GM19043 (cell line): ENCODE data around the gene CTNNBL1.

Source experiments
- ATAC-seq: cut with Tn5 transposase; IDR thresholded peaks from one replicate; pipeline ENCODE4 v1.9.1; 2021; ENCODE audit warnings: low read depth; ENCODE audit not compliant: unreplicated experiment

CTNNBL1 gene

DNA sequence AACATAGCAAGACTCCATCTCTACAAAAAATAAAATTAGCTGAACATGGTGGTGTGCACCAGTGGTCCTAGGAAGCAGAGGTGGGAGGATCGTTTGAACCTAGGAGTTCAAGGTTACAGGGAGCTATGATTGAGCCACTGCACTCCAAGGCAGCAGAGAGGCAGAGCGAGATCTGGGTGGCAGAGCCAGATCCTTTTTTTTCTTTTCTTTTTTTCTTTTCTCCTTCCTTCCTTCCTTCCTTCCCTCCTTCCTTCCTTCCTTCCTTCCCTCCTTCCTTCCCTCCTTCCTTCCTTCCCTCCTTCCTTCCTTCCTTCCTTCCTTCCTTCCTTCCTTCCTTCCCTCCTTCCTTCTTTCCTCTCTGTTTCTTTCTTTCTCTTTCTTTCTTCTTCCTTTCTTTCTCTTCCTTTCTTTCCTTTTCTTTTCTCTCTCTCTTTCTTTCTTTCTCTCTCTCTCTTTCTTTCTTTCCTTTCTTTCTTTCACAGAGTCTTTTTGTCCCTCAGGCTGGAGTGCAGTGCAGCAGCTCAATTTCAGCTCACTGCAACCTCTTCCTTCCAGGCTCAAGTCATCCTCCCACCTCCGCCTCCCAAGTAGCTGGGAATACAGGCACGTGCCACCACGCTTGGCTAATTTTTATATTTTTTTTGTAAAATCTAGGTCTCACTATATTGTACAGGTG is 199.9 kb downstream of the CTNNBL1 start:
- ATAC-seq = no peak

DNA sequence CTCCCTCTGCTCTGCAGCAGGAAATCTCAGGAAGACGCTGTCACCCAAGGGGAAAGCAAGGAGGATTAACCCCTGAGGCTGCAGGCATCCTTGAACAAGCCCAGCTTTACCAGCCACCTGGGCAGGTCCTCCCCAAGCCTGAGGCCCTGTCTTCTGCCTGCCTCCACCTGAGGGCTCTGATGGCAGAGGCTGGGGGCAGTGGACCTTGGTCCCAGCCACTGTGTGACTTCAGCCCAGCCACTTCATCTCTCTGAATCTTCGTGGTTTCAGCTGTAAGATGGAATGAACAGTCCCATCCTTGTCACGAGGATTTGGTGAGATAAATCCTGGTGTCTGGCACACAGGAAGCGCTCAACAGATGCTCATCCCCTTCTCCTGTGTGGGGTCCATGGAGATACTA is 200.6 kb downstream of the CTNNBL1 start:
- ATAC-seq = no peak

DNA sequence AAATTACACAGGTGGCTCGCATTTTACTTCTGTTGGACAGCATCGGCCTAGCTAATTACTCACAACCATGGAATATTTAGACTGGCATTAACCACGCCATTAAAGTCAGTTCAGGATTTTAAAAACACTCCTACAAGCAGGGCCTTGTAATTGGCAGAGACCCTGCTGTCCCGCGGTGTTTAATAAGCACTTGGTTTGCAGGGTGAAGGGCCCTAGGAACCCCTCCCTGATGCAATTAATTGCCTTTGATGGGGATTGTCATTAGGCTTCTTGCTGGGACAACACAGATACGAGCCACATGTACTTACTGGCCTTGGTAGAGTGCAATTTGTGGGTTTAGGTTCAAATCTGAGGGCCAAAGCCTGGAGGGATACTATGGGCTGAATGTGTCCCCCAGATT is 201.3 kb downstream of the CTNNBL1 start:
- ATAC-seq = no peak

DNA sequence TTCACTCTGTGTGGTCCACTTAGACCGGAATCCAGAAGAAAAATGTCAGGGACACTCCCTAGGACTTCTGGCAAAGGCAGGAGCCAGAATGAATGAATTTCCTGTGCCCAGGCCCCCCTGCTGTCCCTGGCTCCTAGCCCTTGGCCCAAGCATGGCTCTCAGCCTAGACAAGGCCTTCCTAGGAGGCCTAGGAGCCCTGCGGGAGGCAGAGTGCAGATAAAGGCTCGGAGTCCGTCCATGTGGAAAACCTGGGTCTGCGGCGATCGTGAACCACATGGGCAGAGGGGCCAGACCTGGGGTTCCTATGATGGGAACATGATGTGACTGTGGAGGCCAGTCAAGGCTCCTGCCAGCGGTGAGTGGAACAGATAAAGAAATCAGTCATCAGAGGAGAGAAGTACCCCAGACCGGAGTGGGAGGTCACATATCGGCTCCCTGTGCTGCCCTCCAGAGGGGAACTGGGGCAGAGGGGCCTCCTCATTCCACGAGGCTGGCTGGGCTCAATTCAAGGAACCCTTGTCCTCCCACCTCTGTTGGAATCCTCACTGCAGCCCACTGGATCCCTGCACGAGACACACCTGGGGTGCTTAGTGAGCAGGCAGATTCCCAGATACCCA is 203.2 kb downstream of the CTNNBL1 start:
- no peak for ATAC-seq

DNA sequence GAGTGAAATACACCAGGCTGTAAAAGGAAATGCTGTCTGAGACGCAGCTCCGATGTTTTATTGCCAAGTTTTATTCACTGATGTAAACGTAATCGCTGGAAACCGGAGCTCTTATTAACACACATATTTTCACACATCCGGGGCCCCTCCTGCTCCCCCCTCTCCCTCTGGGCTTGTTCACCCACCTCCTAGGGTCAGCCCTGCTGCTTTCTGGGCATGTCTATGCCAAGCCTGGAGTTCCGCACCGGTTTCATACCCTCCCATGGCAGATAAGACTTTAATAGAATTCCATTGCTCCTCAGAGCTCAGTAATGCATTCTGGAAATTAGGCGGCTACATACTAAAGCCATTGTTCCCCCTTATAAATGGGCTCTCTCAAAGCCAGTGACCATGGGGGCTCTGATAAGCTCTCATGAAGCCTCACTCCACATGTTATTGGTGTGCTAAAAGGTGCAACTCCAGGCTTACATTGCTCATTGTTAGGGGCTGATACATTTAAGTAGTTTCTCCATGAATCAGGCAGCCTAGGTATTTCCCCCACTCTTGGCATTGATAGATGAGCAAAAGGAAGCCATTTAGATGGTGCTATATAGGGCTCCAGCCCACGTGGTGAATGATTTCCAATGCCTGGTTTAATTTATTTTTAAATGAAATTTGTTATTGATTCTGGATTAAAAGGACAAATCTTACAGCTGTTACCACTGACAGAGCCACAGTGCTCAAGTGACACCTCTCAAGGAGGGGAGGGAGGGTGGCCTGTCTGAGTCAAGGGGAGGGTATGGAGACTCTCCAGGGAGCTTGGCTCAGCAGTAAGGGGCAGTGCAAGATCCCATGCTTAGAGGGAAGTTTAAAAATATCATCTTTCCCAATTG is 204.6 kb downstream of the CTNNBL1 start:
- ATAC-seq = no peak

DNA sequence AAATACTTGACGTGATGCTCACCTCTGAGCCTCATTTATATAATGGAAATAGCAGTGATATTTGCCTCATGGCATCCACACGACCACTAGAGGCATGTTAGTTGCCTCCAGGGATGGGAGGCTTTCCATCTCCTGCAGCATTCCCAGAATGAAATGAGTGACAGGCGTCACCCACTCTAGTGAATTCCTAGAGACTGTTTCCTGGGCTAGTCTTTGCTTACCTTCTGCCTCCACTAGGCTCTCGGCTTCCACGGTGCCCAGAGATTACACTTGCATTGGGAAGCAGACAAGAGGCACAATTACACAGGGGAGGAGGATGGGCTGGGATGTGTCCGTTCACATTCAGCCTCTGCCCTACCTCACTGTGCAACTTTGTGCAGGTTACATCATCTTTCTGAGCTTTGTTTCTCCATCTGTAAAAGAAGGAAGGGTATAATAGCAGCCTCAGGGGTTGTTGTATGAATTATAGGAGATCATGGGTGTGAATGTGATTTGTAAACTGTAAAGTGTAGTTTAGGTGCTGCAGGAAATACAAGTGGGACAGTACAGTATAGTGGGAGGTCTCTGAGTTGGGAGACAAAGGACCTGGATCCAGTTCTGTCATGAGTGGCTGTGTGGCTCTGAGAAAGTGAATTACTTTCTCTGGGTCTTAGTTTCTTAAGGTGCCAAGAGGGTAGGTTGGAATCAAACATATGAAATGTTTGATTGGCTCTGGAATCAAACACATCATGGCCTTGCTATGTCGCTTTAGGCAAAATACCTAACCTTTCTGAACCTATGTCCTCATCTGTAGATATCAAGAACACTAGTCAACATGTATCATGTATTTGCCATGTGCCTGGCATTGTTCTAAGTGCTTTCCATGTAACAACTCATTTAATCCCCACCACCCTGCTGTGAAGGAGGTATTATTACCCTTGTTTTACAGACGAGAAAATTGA is 205.5 kb downstream of the CTNNBL1 start:
- no peak for ATAC-seq

DNA sequence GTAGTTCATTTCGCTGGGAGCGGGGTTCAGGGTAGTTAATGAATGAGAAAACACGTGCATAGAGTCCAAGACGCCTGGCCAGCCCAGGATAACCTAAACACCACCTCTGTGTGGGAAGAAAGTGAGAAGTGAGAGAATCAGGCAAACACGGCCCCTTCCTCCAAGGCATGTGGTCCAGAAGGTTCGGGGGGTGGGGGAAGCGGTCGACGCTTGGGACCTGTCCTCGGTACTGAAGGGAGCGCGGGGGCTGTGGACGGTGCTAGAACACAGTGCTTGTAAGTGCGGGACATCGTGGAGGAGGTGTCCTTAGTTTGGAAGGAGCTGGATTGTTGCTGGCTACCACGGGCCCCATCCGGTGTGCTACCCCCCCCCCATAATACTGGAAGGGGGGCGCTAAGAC is 207.4 kb downstream of the CTNNBL1 start:
- ATAC-seq = no peak

DNA sequence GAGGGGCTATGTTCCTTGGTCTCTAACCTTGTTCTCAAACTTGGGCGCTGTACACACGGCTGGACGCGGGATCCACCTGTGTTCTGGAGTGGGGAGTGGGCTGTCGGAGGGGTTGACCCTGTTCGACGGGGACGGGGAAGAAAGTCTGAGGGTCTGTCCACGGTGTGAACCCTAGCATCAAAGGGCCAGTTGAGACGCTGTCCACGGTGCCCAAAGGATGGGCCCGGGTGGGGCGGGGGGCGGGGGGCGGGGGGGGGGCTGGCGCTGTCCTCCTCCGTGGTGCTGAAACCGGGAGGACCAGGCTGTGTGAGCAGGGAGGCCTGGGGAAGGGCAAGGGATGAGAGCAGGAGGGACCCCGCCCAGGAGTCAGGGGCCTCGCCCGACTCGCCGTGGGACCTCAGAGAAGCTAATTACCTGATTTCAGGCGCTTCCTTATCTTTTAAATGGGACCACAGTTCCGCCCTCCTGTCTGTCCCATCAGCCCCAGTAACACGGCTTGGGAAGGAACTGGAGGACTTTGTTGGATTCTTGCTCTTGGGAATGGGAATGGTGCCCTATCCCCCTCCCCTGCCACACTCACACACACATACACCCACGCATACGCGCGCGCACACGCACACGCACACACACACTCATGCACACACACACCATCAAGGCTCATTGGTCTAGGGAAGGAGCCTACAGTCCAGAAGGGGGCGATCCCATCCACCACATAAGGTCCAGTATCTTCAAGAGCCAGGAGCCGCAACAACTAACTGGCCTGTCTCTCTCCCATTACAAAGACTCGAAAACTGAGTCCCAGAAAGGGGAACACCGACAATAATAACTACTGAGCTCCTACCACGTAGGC is 208.0 kb downstream of the CTNNBL1 start:
- ATAC-seq = no peak

DNA sequence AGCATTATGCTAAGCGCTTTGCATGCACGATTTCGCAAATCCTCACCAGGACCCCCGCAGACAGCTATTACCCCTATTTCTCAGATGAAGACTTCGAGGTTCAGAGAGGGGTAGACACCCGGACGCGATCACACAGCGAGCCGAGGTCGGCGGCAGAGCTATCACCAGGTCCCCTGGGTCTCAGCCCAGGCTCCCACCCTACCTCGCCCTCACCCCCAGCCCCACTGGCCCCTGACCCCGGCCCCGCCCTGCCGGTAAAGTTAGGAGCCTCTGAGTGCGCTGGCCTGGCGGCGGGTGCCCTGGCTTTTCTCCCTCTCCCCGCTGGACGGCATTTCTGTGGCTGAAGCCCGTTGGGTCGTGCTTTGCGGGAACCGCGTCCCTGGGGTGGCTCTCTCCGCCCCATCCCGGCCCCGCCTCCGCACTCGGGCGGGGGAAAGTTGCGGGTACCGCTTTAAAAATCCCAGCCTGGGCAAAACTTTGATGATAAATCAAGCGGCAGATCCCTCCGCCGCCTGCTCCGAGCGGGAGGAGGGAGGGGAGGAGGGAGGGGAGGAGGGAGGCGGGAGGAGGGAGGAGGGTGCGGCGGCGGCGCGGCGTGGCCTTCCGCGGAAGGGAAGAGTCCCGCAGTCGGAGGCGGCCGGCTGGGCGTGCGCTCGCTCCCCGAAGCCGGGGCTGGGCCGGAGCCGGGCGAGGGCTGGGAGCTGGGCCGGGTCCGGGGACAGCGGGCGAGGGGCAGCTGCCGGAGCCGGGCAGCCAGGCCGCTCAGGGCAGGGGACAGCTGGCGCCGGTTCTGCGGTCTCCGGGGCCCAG is 208.9 kb downstream of the CTNNBL1 start, which contains the start of gene VSTM2L:
Gene VSTM2L, plus strand, starts transcription at position 624 of the 810 bp plus-strand sequence. CDS start 224 bp downstream, outside the sequence.
- ATAC-seq = no peak

DNA sequence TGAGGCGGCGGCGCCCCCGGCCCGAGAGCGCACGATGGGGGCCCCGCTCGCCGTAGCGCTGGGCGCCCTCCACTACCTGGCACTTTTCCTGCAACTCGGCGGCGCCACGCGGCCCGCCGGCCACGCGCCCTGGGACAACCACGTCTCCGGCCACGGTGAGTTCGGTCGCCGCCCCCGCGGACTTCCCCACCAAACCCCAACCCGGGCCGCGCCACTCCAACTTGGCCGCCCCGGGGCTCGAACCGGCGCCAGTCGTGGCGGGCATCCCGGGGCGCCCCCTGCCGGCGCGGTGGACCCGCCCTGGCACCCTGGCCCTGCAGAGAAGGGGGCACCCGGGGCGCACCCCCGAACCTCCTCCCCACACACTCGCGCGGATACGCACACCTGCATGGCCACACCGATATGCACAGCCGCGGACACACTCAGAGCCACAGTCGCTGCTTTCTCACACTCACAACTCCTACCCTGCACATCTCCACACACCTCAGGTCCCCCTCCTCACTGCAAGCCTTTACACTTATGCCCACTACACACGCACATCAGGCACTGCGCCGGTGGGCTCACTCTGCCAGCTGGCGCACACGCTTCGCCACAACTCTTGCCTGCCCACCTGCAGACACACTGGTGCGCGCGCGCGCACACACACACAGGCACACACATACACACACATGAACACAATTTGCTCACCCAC is 209.6 kb downstream of the CTNNBL1 start:
- ATAC-seq = no peak

DNA sequence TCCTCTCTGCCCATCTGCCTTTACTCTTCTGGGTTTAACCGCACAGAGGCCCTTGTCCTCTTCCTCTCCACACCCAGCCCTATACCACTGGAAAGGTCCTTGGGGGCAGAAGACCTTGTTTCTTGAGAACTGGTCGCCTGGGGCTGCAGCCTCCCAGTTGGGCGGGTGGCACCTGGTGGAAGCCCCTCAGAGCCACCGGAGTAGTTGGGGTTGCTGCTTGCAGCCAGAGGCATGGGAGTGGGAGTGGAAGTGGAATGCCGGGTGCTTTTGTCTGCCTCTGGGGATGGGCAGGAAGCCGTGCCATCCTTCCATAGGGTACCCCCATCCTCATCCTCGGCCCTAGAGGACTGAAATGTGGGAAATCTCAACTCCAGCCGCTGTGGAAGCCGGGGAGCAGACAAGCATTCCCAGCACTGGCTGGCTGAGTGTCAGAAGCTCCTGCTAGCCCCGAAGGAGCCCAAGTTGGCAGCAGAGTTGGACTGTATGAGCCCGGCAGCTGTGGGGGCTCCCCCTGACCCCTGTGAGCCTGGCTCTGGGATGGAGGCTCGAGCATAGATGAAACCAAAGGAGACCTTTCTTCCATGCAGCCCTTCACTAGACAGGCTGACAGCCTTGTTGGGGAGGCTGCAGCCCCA is 210.3 kb downstream of the CTNNBL1 start:
- ATAC-seq = no peak

DNA sequence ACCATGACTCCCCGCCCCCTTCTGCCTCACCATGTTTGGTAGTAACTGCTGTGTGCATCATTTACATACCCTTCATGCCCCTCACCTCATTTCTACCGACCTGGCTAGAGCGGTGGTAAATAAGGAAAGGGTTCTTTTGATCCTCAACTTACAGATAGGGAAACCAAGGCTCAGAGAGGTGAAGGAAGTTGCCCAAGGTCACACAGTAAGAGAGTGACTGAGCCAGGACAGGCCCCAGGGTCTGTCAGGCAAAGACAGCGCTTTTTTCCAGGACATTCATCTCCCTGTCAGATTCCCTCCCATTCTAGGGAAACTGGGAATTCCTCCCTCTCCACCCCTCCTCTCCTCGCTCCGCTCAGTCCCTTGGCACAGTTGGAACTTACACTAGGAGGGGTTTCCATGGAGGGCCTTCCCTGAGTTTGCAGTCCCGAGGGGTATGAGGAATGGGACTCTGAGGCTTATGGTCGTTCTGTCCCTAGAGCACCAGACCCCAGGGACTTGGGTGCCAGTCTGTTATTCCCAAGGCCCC is 211.1 kb downstream of the CTNNBL1 start:
- ATAC-seq = no peak

DNA sequence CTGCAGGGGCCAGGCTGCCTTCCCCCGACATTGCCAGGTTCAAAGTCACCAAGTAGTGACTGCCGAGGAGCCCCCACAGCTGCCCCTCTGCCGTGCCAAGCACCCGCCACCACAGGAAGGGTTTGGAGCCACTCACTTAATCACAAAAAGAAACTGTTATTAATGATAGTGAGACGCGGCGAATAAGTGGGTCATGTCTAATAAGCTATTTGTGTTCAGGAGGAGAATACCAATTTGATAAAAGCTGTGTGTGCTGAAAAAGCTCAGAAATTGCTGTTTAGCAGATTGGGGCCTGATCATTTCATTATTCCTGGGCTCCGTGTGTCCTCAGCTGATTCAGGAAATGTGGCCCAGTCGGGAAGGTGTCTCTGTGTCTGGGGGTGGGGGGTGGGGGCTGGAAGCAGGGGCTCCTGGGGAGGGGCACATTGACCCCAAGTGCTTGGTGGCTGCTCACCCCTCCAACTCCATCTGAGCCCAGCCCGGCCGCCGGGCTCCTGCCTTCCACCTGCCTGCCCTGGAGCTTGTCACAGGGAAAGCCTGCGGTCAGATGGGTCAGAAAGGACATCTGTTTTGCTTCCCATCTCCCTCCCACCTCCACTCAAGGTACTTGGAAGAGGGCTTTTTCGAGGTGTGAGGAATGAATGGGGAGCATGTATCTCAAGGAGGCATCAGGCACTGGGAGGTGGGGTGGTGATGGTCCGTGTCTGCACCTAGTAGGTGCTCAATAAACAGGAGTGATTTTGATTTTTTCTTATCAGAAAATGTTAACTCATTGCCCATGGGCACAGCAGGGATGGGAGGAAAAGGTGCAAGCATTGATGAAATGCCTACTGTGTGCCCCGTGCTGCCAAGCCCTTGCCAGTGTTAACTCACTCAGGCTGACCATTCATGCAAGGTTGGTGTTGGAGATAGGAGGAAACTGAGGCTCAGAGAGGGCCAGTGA is 212.1 kb downstream of the CTNNBL1 start:
- no peak for ATAC-seq

DNA sequence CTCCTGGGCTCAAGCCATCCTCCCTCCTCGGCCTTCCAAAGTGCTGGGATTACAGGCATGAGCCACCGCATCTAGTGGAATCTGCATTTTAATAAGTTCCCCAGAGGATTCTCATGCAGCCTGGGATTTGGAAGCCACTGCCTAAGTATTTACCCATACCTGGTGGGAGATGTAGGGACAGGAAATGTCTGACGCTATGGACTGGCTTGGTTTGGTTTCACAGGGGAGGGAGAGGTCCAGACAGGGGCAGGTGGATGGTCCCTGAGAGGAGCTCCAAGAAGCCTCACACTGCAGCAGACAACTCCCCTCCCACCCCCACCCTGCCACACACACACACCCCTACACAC is 213.5 kb downstream of the CTNNBL1 start:
- no peak for ATAC-seq

DNA sequence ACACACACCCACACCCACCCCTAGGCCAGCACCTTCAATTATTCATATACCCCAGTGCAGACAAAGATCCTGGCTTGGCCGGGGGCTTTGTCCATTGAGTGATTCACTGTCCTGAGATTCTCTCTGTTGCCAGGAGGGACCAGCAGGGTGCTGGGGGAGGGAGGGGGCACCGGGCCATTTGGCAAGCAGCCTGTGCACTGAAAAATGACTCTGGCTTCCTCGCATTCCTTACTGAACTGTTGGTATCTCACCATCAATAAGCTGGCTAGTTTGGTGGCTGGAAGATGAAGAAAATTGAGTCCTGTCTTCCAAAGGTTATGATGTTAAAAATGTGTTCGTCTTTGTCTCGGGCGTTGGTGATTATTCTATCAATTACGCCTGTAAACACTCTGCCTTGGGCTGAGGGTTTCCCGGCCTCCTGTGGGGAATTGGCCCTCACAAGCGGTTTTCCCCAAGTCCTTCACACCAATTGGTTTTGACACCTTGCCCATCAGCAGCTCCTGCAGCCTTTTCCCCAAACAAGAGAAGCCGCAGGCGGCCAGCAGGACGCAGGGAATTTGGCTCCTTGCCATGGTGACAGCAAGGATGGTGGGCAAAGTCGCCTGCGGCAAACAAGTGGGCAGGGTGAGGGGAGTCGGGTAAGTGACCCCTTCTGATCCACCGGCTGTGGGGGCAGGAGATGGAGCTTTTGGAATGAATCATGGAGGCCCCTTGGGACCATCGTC is 214.0 kb downstream of the CTNNBL1 start:
- ATAC-seq = no peak

DNA sequence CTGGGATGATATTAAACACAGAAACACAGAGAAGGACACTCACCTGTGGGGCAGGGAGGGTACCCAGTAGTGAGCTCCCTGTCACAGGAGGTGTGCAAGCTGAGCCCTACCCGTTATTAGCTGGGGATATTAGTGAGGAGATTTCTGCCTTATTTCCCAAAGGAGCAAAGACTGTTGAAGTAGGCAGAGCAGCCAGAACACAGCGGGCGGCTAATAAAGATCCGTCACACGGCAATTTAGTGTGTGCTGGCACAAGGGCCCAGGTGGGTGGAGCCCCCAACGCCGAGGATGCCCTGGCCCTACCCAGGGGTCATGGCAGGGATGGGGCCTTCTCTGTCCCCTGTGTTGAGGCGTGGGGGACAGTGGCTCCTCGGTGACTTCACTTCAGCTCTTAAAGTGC is 217.4 kb downstream of the CTNNBL1 start:
- no peak for ATAC-seq
